K562 (cell line): ENCODE data around the gene PLEKHM3. TPM values are rescaled to one million over a fixed set of nuclear protein-coding genes. Genes with fewer than 3 reads are reported as not detected.

Experiments used
- ATAC-seq: fragments of 200-7000 bp; cut with Tn5 transposase; 3 replicates; pipeline ENCODE4 v1.9.1; 2020; ENCODE audit warnings: moderate library complexity
- BruUV-seq: library from RNA; stranded (reverse); fragments of 400-500 nt; replicated peaks from 2 replicates; lab custom pipeline; 2021; lab: Mats Ljungman, UMichigan
- CTCF ChIA-PET: fragments of 300-600 bp; formaldehyde crosslinking; extraction: SDS; loops from one replicate; lab custom pipeline; 2021; ENCODE audit warnings: low intra/inter-chr PET ratio; lab: Yijun Ruan, JAX
- POLR2A ChIA-PET: fragments of 300-600, 350-650 bp; sonication (Branson Sonifier 250); formaldehyde crosslinking; extraction: SDS; loops from one replicate; lab custom pipeline; 2021; ENCODE audit warnings: antibody characterized with exemption, inconsistent platforms; lab: Yijun Ruan, JAX
- DNase-seq, 4 experiments: peaks; one replicate each; pipeline versions ENCODE4 v3.0.0 to v3.0.0-alpha.2; 2011 to 2018; ENCODE audit warnings: low spot score in 3 of 4, mixed read lengths in 3 of 4; ENCODE audit errors: extremely low read depth in 1 of 4
- FAIRE-seq: peaks from 2 replicates; lab custom pipeline; 2011; peaks lifted over from hg19 to GRCh38; lab: Jason Lieb, UNC
- H2AFZ ChIP-seq: 2 replicates; pipeline ENCODE4 v1.6.0; 2011; ENCODE audit warnings: low read depth, low read length, control low read depth, inconsistent platforms
- H3K27ac ChIP-seq: fragments of 200-600 bp; 3 replicates; pipeline ENCODE4 v1.8.0; 2011; ENCODE audit warnings: low read depth, mild to moderate bottlenecking, control low read depth, inconsistent platforms, low read length, moderate library complexity, mixed read lengths; ENCODE audit errors: extremely low read depth
- H3K27me3 ChIP-seq, 2 experiments: fragments of 300-600 bp in 1 of 2; 2 replicates in 1 of 2; 3 replicates in 1 of 2; pipeline versions ENCODE4 v1.6.0 to v1.8.0; 2011; ENCODE audit warnings: inconsistent platforms in 2 of 2, low read length in 2 of 2, mild to moderate bottlenecking in 1 of 2, mixed read lengths in 1 of 2, moderate library complexity in 1 of 2; ENCODE audit not compliant: control insufficient read depth in 2 of 2, insufficient read depth in 2 of 2
- H3K36me3 ChIP-seq: fragments of 300-600 bp; 3 replicates; pipeline ENCODE4 v1.8.0; 2011; ENCODE audit warnings: mild to moderate bottlenecking, low read length, inconsistent platforms; ENCODE audit not compliant: control insufficient read depth, insufficient read depth
- H3K4me1 ChIP-seq, 2 experiments: fragments of 200-600 bp in 1 of 2; replicated peaks in 1 of 2; 2 replicates in 1 of 2; 3 replicates in 1 of 2; pipeline versions ENCODE4 v1.5.1 to v1.8.0; 2011; ENCODE audit warnings: inconsistent platforms in 2 of 2, low read length in 2 of 2, mild to moderate bottlenecking in 1 of 2, mixed read lengths in 1 of 2, moderate library complexity in 1 of 2; ENCODE audit not compliant: control insufficient read depth in 2 of 2, insufficient read depth in 2 of 2
- H3K4me2 ChIP-seq: 2 replicates; pipeline ENCODE4 v1.6.1; 2011; ENCODE audit warnings: low read length, control low read depth, inconsistent platforms, mixed read lengths; ENCODE audit not compliant: insufficient read depth
- H3K4me3 ChIP-seq: fragments of 200-600 bp; sonication (generic), shearing (Covaris generic); 2 replicates; pipeline ENCODE4 v1.5.1; 2016; ENCODE audit warnings: control low read depth, inconsistent platforms
- H3K79me2 ChIP-seq: fragments of 200-600 bp; 3 replicates; pipeline ENCODE4 v1.8.0; 2011; ENCODE audit warnings: low read length, inconsistent platforms; ENCODE audit not compliant: control insufficient read depth, insufficient read depth
- H3K9ac ChIP-seq, 2 experiments: 2 replicates each; pipeline versions ENCODE4 v1.6.0 to v1.6.1; 2011; ENCODE audit warnings: low read depth in 2 of 2, low read length in 2 of 2, control low read depth in 1 of 2, inconsistent platforms in 1 of 2, mild to moderate bottlenecking in 1 of 2, mixed read lengths in 1 of 2; ENCODE audit not compliant: insufficient read depth in 1 of 2
- H3K9me1 ChIP-seq: one replicate; pipeline ENCODE4 v1.6.0; 2011; ENCODE audit warnings: inconsistent platforms, mild to moderate bottlenecking, low read length, moderate library complexity; ENCODE audit not compliant: control insufficient read depth, insufficient read depth
- H3K9me3 ChIP-seq: replicated peaks from 2 replicates; pipeline ENCODE4 v1.5.1; 2011; ENCODE audit warnings: low read depth, low read length, inconsistent platforms; ENCODE audit not compliant: control insufficient read depth, insufficient read depth
- H4K20me1 ChIP-seq: replicated peaks from 2 replicates; pipeline ENCODE4 v1.6.1; 2011; ENCODE audit warnings: low read length, inconsistent platforms, mixed read lengths; ENCODE audit not compliant: control insufficient read depth, insufficient read depth
- SNRNP70 ChIP-seq: fragments of 200-400 bp; formaldehyde crosslinking; optimal IDR thresholded peaks from 2 replicates; pipeline ENCODE3; 2017; ENCODE audit warnings: low read depth, low read length
- ZNF586 ChIP-seq: fragments of 450-650 bp; formaldehyde crosslinking; conservative IDR thresholded peaks from 2 replicates; pipeline ENCODE4 v1.4.0; 2020; ENCODE audit warnings: mild to moderate bottlenecking, moderate library complexity
- WGBS: fragments of 100-300 bp; shearing (Covaris generic); methylation state at CpG from one replicate; pipeline ENCODE4 v1.1.6; 2016; ENCODE audit warnings: low coverage, mixed read lengths; ENCODE audit not compliant: insufficient coverage; ENCODE audit errors: missing lambda C conversion rate; 5-methylcytosine and 5-hydroxymethylcytosine counted together
- in situ Hi-C: fragments of 300-500 bp; cut with MboI; formaldehyde crosslinking; loops from 4 replicates; pipeline ENCODE4 v1.15.0; 2018; ENCODE audit warnings: inconsistent platforms, mixed read lengths
- intact Hi-C: fragments of 100-400 bp; cut with micrococcal nuclease; formaldehyde crosslinking; loops from 2 replicates; pipeline ENCODE4 v1.14.2; 2022
- polyA plus RNA-seq, 8 experiments: library from polyadenylated mRNA; depleted of rRNA in 4 of 8; stranded (reverse) in 5 of 8; unstranded in 3 of 8; fragments of >200 nt; fragmentation: Nextera tagmentation in 2 of 8; fragmentation: Illumina TruSeq in 1 of 8; extraction: Ambion mirVana in 2 of 8; extraction: Trizol in 1 of 8; gene quantifications; 2 replicates each; pipeline versions ENCODE4 v1.2.1 to v1.2.3, GENCODE V29; 2011 to 2014; ENCODE audit warnings: inconsistent platforms in 1 of 8, missing spikeins in 1 of 8
- total RNA-seq, 7 experiments: library from RNA; depleted of rRNA in 6 of 7; stranded (reverse); fragments of >200 nt in 6 of 7; fragmentation: Illumina TruSeq in 2 of 7; extraction: Trizol in 2 of 7; gene quantifications; 2 replicates each; pipeline versions ENCODE4 v1.2.1 to v1.2.3, GENCODE V29; 2011 to 2021; ENCODE audit warnings: low replicate concordance in 1 of 7
- TF ChIP-seq, protein P1 (sequence below): fragments of 250-450 bp; sonication (Bioruptor Pico); IDR thresholded peaks from 2 replicates; pipeline ENCODE4 v1.4.0; 2020
- TF ChIP-seq, protein P2 (sequence below): fragments of 450-650 bp; IDR thresholded peaks from 2 replicates; pipeline ENCODE4 v1.7.1; 2018; ENCODE audit warnings: mild to moderate bottlenecking, low read depth; ENCODE audit not compliant: partially characterized antibody
- TF ChIP-seq, protein P3 (sequence below): fragments of 250-450 bp; sonication (Bioruptor Pico); IDR thresholded peaks from 2 replicates; pipeline ENCODE4 v1.8.0; 2022; ENCODE audit warnings: inconsistent platforms
- TF ChIP-seq, protein P4 (sequence below): fragments of 250-450 bp; sonication (Bioruptor Pico); IDR thresholded peaks from 2 replicates; pipeline ENCODE4 v1.5.0; 2021

PLEKHM3 gene
- total and polyA plus RNA-seq, 9 of the 15 experiments (the other 6 are each of a cell fraction or from before 2014, with no cell fraction given), result 0.24 to 1.6 (median 1.0) TPM

DNA sequence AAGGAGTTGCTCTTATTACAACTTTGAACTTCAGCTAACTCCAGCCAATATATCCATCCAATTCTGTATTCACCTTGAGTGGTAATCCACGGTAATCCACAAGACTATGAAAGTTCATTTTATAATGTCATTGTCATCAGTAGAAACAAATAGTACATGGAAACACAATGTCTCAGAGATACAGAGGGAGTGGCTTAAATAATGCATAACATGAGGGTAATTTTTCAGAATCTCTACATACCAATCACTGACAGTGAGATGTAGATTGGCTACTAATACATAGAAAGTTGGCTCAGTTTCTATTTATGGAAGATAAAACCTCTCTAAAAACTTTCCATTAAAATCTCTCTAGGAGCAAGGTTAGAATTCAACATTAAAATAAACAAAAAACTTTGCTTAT lies 93.2 kb downstream of the PLEKHM3 start:
- Histone ChIP-seq H3K27me3 (no peaks in the 10 kb centered on the region), H4K20me1 (no peaks in the 10 kb centered on the region), H3K9me3 (no peaks in the 10 kb centered on the region), H3K79me2 (no peaks in the 10 kb centered on the region), H3K4me3 (no peak overlapping the region), H2AFZ (no peak overlapping the region), H3K9ac (no peak overlapping the region), H3K9me1 (no peaks in the 10 kb centered on the region), H3K4me2 (no peak overlapping the region), H3K36me3 (no peaks in the 10 kb centered on the region), H3K4me1 (peaks cover 0 to 4% of the 10 kb centered on the region in 2 experiments; a peak in 3 of 5 replicates), H3K27ac (no peak overlapping the region)
- 25% methylated on average over 1 of the region's 1 CpG for WGBS
- POLR2A ChIA-PET, result no interaction called here
- BruUV-seq, result no TSS peak
- in situ Hi-C loops, result no loop called here
- intact Hi-C loops, result no loop called here
- no peak for DNase-seq
- FAIRE-seq, result no peak
- ATAC-seq, result no peak
- CTCF ChIA-PET, result no interaction called here
- TF ChIP-seq, protein P1, sequence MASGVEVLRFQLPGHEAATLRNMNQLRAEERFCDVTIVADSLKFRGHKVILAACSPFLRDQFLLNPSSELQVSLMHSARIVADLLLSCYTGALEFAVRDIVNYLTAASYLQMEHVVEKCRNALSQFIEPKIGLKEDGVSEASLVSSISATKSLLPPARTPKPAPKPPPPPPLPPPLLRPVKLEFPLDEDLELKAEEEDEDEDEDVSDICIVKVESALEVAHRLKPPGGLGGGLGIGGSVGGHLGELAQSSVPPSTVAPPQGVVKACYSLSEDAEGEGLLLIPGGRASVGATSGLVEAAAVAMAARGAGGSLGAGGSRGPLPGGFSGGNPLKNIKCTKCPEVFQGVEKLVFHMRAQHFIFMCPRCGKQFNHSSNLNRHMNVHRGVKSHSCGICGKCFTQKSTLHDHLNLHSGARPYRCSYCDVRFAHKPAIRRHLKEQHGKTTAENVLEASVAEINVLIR (CRISPR knock-in tag), result no peak
- TF ChIP-seq, protein P2, sequence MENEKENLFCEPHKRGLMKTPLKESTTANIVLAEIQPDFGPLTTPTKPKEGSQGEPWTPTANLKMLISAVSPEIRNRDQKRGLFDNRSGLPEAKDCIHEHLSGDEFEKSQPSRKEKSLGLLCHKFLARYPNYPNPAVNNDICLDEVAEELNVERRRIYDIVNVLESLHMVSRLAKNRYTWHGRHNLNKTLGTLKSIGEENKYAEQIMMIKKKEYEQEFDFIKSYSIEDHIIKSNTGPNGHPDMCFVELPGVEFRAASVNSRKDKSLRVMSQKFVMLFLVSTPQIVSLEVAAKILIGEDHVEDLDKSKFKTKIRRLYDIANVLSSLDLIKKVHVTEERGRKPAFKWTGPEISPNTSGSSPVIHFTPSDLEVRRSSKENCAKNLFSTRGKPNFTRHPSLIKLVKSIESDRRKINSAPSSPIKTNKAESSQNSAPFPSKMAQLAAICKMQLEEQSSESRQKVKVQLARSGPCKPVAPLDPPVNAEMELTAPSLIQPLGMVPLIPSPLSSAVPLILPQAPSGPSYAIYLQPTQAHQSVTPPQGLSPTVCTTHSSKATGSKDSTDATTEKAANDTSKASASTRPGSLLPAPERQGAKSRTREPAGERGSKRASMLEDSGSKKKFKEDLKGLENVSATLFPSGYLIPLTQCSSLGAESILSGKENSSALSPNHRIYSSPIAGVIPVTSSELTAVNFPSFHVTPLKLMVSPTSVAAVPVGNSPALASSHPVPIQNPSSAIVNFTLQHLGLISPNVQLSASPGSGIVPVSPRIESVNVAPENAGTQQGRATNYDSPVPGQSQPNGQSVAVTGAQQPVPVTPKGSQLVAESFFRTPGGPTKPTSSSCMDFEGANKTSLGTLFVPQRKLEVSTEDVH, result no peak
- TF ChIP-seq, protein P3, sequence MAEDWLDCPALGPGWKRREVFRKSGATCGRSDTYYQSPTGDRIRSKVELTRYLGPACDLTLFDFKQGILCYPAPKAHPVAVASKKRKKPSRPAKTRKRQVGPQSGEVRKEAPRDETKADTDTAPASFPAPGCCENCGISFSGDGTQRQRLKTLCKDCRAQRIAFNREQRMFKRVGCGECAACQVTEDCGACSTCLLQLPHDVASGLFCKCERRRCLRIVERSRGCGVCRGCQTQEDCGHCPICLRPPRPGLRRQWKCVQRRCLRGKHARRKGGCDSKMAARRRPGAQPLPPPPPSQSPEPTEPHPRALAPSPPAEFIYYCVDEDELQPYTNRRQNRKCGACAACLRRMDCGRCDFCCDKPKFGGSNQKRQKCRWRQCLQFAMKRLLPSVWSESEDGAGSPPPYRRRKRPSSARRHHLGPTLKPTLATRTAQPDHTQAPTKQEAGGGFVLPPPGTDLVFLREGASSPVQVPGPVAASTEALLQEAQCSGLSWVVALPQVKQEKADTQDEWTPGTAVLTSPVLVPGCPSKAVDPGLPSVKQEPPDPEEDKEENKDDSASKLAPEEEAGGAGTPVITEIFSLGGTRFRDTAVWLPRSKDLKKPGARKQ (CRISPR knock-in tag), result no peak
- TF ChIP-seq SNRNP70 (no peak), ZNF586 (no peak)
- TF ChIP-seq, protein P4, sequence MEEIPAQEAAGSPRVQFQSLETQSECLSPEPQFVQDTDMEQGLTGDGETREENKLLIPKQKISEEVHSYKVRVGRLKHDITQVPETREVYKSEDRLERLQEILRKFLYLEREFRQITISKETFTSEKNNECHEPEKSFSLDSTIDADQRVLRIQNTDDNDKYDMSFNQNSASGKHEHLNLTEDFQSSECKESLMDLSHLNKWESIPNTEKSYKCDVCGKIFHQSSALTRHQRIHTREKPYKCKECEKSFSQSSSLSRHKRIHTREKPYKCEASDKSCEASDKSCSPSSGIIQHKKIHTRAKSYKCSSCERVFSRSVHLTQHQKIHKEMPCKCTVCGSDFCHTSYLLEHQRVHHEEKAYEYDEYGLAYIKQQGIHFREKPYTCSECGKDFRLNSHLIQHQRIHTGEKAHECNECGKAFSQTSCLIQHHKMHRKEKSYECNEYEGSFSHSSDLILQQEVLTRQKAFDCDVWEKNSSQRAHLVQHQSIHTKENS, result no peak
